CD1c-positive myeloid dendritic cell (primary cell): ENCODE measurements around the gene KLHDC10.
"Not testable (repeated sequence)": the region's sequence is repeated elsewhere in the genome, so short reads cannot be mapped to it uniquely, and the experiment has no call there.

Experiments used
- DNase-seq: peaks from one replicate; pipeline ENCODE4 v3.0.0-alpha.2; 2016; ENCODE audit errors: extremely low spot score

Gene KLHDC10

DNA sequence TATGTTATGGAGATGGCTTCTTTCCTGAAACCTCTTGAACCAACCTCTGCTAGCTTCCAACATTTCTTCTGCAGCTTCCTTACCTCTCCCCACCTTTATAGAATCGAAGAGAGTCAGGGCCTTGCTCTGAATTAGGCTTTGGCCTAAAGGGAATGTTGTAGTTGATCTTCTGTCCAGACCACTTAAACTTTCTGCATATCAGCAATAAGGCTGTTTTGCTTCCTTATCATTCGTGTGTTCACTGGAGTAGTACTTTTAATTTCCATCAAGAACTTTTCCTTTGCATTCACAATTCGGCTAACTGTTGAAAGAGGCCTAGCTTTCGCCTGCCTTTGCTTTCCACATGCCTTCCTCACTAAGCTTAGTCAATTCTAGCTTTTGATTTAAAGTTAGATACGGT lies 48.0 kb downstream of the KLHDC10 start:
- no peak for DNase-seq

DNA sequence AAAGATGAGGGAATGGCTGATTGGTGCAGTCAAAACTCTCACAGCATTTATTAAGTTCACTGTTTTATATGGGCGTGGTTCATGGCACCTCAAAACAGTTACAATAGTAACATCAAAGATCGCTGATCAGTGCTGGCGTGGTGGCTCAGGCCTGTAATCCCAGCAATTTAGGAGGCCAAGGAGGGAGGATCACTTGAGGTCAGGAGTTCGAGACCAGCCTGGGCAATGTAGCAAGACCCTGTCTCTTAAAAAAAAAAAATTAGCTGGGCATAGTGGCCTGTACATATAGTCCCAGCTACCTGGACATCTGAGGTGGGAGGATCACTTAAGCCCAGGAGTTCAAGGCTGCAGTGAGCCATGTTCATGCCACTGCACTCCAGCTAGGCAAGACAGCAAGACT lies 48.5 kb downstream of the KLHDC10 start:
- no peak for DNase-seq

GRCh38 chr7:130123501-130123900 lies 53.2 kb downstream of the KLHDC10 start:
- DNase-seq, result no peak

DNA sequence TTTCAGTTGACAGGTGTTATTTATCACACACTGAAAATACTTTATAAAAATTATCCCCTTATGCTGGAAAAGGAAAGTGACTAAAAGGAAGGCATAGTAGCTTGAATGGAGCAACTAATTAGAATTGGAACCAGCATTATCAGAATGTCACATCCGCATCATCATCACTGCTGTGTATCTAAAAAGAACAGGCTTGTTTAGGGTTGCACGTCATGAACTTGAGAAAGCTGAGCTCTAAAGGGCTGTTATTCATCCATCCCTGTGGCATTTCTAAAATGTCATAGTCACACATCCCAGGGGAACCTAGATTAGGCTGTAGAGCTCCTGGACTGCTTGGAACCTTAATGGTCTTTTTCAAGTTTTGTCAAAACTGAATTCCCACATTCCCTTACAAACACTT lies 54.4 kb downstream of the KLHDC10 start:
- no peak for DNase-seq

- not testable (repeated sequence) for DNase-seq
These were observed 56.5 kb downstream of the KLHDC10 start for GRCh38 chr7:130126840-130127239.

DNA sequence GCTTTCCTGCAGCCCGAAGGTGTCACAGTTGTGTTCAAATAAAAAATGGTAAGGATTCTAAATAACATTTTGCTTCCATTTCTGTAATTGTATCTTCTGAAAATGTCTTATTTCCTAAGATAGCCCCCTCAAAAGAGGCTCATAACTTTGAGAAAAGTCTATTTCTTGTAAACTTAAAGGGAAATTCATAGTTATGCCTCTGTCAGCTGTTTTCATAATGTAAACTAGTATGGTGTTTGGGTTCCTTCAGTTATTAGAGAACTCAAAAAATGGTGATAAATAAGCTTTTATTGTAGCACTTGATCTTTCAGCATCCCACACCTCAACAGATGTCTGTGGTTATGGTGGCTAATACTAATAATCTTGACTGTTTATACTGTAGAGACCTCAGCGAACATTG lies 57.1 kb downstream of the KLHDC10 start:
- no peak for DNase-seq

GRCh38 chr7:130127821-130128317 lies 57.5 kb downstream of the KLHDC10 start:
- DNase-seq, result no peak

DNA sequence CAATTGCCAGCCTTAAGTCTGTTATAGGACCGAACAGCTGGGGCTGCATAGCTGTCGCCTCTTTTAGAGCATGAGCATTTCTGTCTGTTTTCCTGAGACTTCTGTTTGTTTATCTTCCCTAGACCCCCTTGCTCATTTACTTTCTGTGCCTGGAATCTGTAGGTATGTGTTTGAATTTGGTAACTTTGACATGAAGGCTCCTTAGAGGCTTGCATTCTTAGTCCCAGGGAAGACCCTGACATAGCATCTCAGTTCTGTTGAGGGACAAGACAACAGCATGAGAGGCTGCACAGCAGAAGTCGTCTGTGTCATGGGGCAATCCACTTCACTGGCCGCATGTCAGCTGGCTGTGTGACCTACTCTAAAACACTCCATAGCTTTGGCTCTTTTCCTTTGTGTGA lies 58.7 kb downstream of the KLHDC10 start:
- no peak for DNase-seq

- DNase-seq, result no peak
These were observed 61.0 kb downstream of the KLHDC10 start for GRCh38 chr7:130131191-130131834.

- DNase-seq, result no peak
These were observed 61.9 kb downstream of the KLHDC10 start for GRCh38 chr7:130131964-130132875.

GRCh38 chr7:130133029-130133782 lies 62.9 kb downstream of the KLHDC10 start:
- DNase-seq, result no peak

GRCh38 chr7:130134106-130134636 lies 63.8 kb downstream of the KLHDC10 start:
- no peak for DNase-seq

GRCh38 chr7:130134726-130135125 lies 64.4 kb downstream of the KLHDC10 start:
- no peak for DNase-seq

DNA sequence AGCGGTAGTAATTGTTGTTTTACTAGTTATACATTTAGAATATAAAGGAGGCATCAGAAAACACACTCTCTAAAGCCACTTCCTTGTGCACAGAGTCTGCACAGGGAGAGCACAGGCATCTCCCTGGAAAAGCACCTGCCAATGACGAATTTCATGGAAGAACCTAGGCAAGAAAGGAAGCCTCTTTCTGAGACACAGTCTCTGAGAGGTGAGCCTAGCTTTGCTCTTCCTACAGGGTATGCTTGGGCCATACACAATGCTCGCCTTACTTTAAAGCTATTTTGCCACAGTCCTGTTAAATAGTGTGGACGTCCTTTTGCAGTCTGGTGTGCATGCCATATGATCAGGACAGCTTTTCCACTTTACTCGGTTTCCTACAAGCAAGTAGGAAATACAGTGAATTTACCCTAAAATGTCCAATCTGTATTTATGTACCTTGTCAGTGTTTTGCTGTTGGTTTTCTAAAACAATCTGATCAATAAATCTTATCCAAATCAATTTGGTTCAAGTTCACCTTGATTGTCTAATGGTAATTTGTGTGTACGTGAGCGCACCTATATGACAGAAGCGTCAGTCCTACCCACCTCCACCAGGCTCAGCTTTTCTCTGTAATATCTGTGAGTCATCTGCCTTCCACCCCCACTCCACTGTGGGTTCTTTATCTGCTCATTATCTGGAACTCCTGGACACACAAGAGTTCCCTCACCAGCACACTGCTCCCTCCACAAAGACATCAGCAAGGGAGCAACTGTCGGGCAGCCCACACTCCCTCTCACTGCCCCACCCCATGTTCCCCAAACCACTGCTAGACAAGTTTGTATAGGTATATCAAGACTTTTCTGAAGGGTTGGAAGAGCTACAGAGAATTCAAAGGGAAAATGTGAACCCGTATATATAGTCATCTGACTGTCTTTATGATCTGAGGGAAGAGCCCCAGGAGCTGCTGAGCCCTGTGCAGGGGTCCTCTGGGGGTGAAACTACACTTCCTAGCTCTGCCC lies 65.2 kb downstream of the KLHDC10 start:
- peak; percentile 1 for DNase-seq

- no peak for DNase-seq
These were observed 66.3 kb downstream of the KLHDC10 start for GRCh38 chr7:130136579-130137167.

- no peak for DNase-seq
These were observed 66.9 kb downstream of the KLHDC10 start for GRCh38 chr7:130137207-130137606.

DNA sequence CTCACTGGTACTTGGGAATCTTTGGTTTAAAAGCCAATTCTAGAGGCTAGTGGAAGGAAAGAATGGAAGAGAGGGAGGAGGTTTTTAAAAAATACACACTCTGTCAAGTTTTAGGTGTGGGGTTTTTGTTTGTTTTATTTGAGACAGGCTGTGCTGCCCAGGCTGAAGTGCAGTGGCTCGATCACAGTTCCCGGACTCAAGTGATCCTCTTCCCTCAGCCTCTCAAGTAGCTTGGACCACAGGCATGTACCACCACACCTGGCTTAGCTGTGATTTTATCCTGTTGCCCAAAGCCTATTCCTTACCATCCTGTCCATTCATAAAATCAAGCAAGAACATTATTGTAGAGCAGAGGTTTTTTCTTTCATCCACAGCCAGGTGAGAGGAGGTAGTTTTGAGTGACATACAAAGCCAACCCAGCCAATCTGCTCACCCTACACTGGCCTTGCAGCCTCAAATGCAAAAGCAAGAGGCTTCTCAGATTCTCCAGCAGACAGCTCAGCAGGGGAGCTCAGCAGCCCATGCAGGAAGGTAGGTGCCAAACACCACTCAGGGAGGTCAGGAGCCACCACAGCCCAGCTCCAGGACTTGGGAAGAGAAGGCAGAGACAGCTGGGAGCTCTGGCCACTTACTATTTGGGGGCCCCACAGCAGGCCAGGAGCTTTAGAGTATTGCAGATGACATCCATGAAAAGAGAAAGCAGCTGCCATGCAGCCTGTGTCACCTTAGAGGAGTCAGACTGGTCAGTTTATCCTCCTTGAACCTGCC lies 69.0 kb downstream of the KLHDC10 start:
- DNase-seq, result no peak

DNA sequence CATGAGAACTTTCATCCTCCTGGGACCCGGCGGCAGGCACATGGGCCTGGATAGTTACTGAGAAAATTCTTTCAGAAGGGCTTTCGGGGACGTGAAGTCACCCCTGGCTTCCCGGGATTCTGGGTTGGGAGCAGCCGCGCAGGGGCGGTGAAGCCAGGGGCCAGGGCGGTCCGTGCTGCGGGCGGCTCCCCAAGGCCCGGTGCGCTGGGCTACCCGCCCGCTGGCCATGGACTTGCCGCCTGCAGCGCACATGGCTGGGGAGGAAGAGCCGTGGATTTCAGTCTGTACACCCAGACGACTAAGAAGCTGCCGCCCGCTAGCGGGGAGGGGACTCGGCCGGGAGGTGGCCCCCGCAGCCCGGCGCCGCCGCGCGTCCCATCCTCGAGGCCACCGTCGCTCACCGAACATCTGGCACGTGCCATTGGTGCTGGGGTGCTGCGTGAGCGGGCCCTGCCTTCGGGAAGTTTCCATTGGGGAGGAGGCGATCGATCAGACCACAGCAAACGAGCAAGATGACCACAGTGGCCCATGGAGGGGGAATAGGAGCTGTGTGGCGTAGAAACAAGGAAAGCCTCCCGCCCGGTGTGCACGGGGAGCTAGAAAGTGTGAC lies 70.3 kb downstream of the KLHDC10 start:
- no peak for DNase-seq
